H9 (cell line): Measurements from ENCODE around the gene GRIK1. TPM values are rescaled to one million over a fixed set of nuclear protein-coding genes. Genes with fewer than 3 reads are reported as not detected.

ENCODE experiments used
- DNase-seq: peaks from one replicate; pipeline ENCODE4 v3.0.0-alpha.2; 2017
- H2AFZ ChIP-seq: one replicate; pipeline ENCODE4 v1.6.1; 2013; ENCODE audit warnings: mild to moderate bottlenecking, low read length, control low read depth, moderate library complexity
- H2AK5ac ChIP-seq: 2 replicates; pipeline ENCODE4 v1.6.1; 2013; ENCODE audit warnings: low read length, control low read depth, mixed read lengths; ENCODE audit not compliant: insufficient read length
- H2BK120ac ChIP-seq: one replicate; pipeline ENCODE4 v1.6.1; 2013; ENCODE audit warnings: low read depth, mild to moderate bottlenecking, low read length, control low read depth, inconsistent platforms; ENCODE audit not compliant: poor library complexity, severe bottlenecking
- H2BK12ac ChIP-seq: 2 replicates; pipeline ENCODE4 v1.6.1; 2013; ENCODE audit warnings: low read length, control low read depth, mixed read lengths, low read depth; ENCODE audit not compliant: insufficient read length
- H2BK15ac ChIP-seq: 2 replicates; pipeline ENCODE4 v1.6.1; 2013; ENCODE audit warnings: low read depth, low read length, control low read depth
- H2BK20ac ChIP-seq: one replicate; pipeline ENCODE4 v1.6.1; 2013; ENCODE audit warnings: low read depth, mild to moderate bottlenecking, low read length, control low read depth, inconsistent platforms; ENCODE audit not compliant: poor library complexity, severe bottlenecking
- H2BK5ac ChIP-seq: 2 replicates; pipeline ENCODE4 v1.6.1; 2013; ENCODE audit warnings: low read length, control low read depth, mixed read lengths; ENCODE audit not compliant: insufficient read length
- H3K14ac ChIP-seq: 2 replicates; pipeline ENCODE4 v1.6.1; 2013; ENCODE audit warnings: low read length, control low read depth; ENCODE audit not compliant: insufficient read depth
- H3K18ac ChIP-seq: 2 replicates; pipeline ENCODE4 v1.6.1; 2013; ENCODE audit warnings: low read depth, mild to moderate bottlenecking, mixed read lengths, low read length, control low read depth; ENCODE audit not compliant: insufficient read length
- H3K23ac ChIP-seq: 2 replicates; pipeline ENCODE4 v1.6.1; 2013; ENCODE audit warnings: low read length, control low read depth, mixed read lengths, low read depth; ENCODE audit not compliant: insufficient read length
- H3K23me2 ChIP-seq: 2 replicates; pipeline ENCODE4 v1.6.1; 2013; ENCODE audit warnings: low read depth, mild to moderate bottlenecking, mixed read lengths, low read length, control low read depth; ENCODE audit not compliant: insufficient read length, poor library complexity, severe bottlenecking
- H3K27ac ChIP-seq: 2 replicates; pipeline ENCODE4 v1.5.1; 2013; ENCODE audit warnings: low read length, control low read depth, mixed read lengths, low read depth; ENCODE audit not compliant: insufficient read length
- H3K27me3 ChIP-seq: 2 replicates; pipeline ENCODE4 v1.6.1; 2013; ENCODE audit warnings: low read length, control low read depth, inconsistent platforms; ENCODE audit not compliant: insufficient read depth
- H3K4ac ChIP-seq: 2 replicates; pipeline ENCODE4 v1.6.1; 2013; ENCODE audit warnings: low read depth, mild to moderate bottlenecking, control low read depth, inconsistent platforms, low read length, moderate library complexity
- H3K4me1 ChIP-seq: 2 replicates; pipeline ENCODE4 v1.6.1; 2013; ENCODE audit warnings: low read length, control low read depth, inconsistent platforms; ENCODE audit not compliant: insufficient read depth
- H3K4me2 ChIP-seq: 2 replicates; pipeline ENCODE4 v1.6.1; 2013; ENCODE audit warnings: low read length, control low read depth, mixed read lengths; ENCODE audit not compliant: insufficient read length, insufficient read depth
- H3K56ac ChIP-seq: 2 replicates; pipeline ENCODE4 v1.6.1; 2013; ENCODE audit warnings: low read depth, mild to moderate bottlenecking, mixed read lengths, low read length, control low read depth; ENCODE audit not compliant: insufficient read length
- H3K79me1 ChIP-seq: 2 replicates; pipeline ENCODE4 v1.6.1; 2013; ENCODE audit warnings: low read depth, mild to moderate bottlenecking, moderate library complexity, low read length, control low read depth, inconsistent platforms; ENCODE audit not compliant: insufficient read depth, poor library complexity, severe bottlenecking
- H3K79me2 ChIP-seq: 2 replicates; pipeline ENCODE4 v1.6.1; 2013; ENCODE audit warnings: low read length, control low read depth, inconsistent platforms; ENCODE audit not compliant: insufficient read depth
- H3K9ac ChIP-seq: 2 replicates; pipeline ENCODE4 v1.6.1; 2013; ENCODE audit warnings: low read length, control low read depth, mixed read lengths; ENCODE audit not compliant: insufficient read length; ENCODE audit errors: extremely low read depth
- H3K9me3 ChIP-seq: one replicate; pipeline ENCODE4 v1.6.1; 2013; ENCODE audit warnings: low read depth, low read length, inconsistent platforms; ENCODE audit not compliant: control insufficient read depth
- H3T11ph ChIP-seq: one replicate; pipeline ENCODE4 v1.6.1; 2013; ENCODE audit warnings: mild to moderate bottlenecking, low read length, control low read depth, inconsistent platforms
- H4K20me1 ChIP-seq: one replicate; pipeline ENCODE4 v1.6.1; 2013; ENCODE audit not compliant: control insufficient read depth, insufficient read length, insufficient read depth
- H4K5ac ChIP-seq: 2 replicates; pipeline ENCODE4 v1.6.1; 2013; ENCODE audit warnings: low read depth, mild to moderate bottlenecking, mixed read lengths, low read length, control low read depth; ENCODE audit not compliant: insufficient read length
- H4K8ac ChIP-seq: replicated peaks from 2 replicates; pipeline ENCODE4 v1.6.1; 2013; ENCODE audit warnings: low read length, control low read depth, mixed read lengths, low read depth; ENCODE audit not compliant: insufficient read length
- H4K91ac ChIP-seq: 2 replicates; pipeline ENCODE4 v1.6.1; 2013; ENCODE audit warnings: low read depth, mild to moderate bottlenecking, moderate library complexity, mixed read lengths, low read length, control low read depth; ENCODE audit not compliant: insufficient read length
- H3K27ac Mint-ChIP-seq, 3 experiments: 2 replicates in 2 of 3; 3 replicates in 1 of 3; pipeline ENCODE4 v1.8.0; 2020 to 2021; ENCODE audit warnings: mixed read lengths in 3 of 3, mild to moderate bottlenecking in 1 of 3, moderate library complexity in 1 of 3
- H3K27me3 Mint-ChIP-seq: 2 replicates; pipeline ENCODE4 v1.8.0; 2021; ENCODE audit warnings: low read depth, mild to moderate bottlenecking, moderate library complexity, mixed read lengths
- H3K36me3 Mint-ChIP-seq, 3 experiments: 2 replicates in 2 of 3; 3 replicates in 1 of 3; pipeline ENCODE4 v1.8.0; 2020 to 2021; ENCODE audit warnings: low read depth in 3 of 3, mixed read lengths in 3 of 3; ENCODE audit not compliant: insufficient read depth in 1 of 3
- H3K4me1 Mint-ChIP-seq, 2 experiments: 2 replicates each; pipeline ENCODE4 v1.8.0; 2020; ENCODE audit warnings: mixed read lengths in 2 of 2
- H3K4me3 Mint-ChIP-seq, 2 experiments: 2 replicates in 1 of 2; 3 replicates in 1 of 2; pipeline ENCODE4 v1.8.0; 2020 to 2021; ENCODE audit warnings: mild to moderate bottlenecking in 2 of 2, mixed read lengths in 2 of 2, moderate library complexity in 1 of 2
- H3K9me3 Mint-ChIP-seq, 2 experiments: 2 replicates in 1 of 2; 3 replicates in 1 of 2; pipeline ENCODE4 v1.8.0; 2020; ENCODE audit warnings: mild to moderate bottlenecking in 2 of 2, mixed read lengths in 2 of 2, moderate library complexity in 1 of 2
- WGBS: extraction: QIAGEN DNeasy Blood & Tissue Kit; methylation state at CpG from one replicate; pipeline ENCODE4 v1.1.7; 2013; ENCODE audit warnings: missing lambda C conversion rate, low lambda C conversion rate, mixed read lengths; ENCODE audit not compliant: insufficient read length; ENCODE audit errors: extremely low coverage; 5-methylcytosine and 5-hydroxymethylcytosine counted together
- total RNA-seq: library from RNA; stranded (reverse); gene quantifications from 2 replicates; pipeline ENCODE4 v1.2.1, GENCODE V29; 2021
- TF ChIP-seq, protein P1 (sequence below): fragments of 200-600 bp; sonication (generic); conservative IDR thresholded peaks from 3 replicates; pipeline ENCODE4 v1.8.0; 2021; ENCODE audit warnings: antibody characterized with exemption, mild to moderate bottlenecking

The GRIK1 gene
- total RNA-seq, 1 experiment from 2014 or later: not detected

GRCh38 chr21:29529139-29529538 is 410.7 kb downstream of the GRIK1 start:
- Histone ChIP-seq H3K23ac (no peak overlapping the region), H3K4me2 (no peak overlapping the region), H2BK20ac (no peak overlapping the region), H2BK15ac (no peak overlapping the region), H3K79me1 (no peaks in the 10 kb centered on the region), H2BK5ac (no peak overlapping the region), H2BK120ac (no peak overlapping the region), H3K4ac (no peak overlapping the region), H4K8ac (no peak overlapping the region), H3T11ph (no peak overlapping the region), H4K91ac (no peak overlapping the region), H3K9me3 (no peaks in the 10 kb centered on the region), H3K9ac (no peak overlapping the region), H3K79me2 (no peaks in the 10 kb centered on the region), H3K23me2 (no peaks in the 10 kb centered on the region), H2BK12ac (no peak overlapping the region), H3K14ac (no peak overlapping the region), H4K5ac (no peak overlapping the region), H3K27ac (no peak overlapping the region), H4K20me1 (no peaks in the 10 kb centered on the region), H3K56ac (no peak overlapping the region), H2AFZ (no peak overlapping the region), H3K18ac (no peak overlapping the region), H3K27me3 (no peaks in the 10 kb centered on the region), H3K4me1 (no peaks in the 10 kb centered on the region), H2AK5ac (no peak overlapping the region)
- H3K4me1 Mint-ChIP-seq: no peaks in the 10 kb centered on the region
- H3K4me3 Mint-ChIP-seq: no peak overlapping the region
- WGBS: no CpG with 5 or more reads among the region's 4 CpGs
- peaks cover 19 to 27% of the 10 kb centered on the region in 2 experiments for H3K9me3 Mint-ChIP-seq
- no peaks in the 10 kb centered on the region; the same call in 1 of the 2 replicates for H3K27me3 Mint-ChIP-seq
- peaks cover 18 to 21% (median 20%) of the 10 kb centered on the region in 3 experiments; a peak in 6 of 7 replicates for H3K36me3 Mint-ChIP-seq
- no peak overlapping the region for H3K27ac Mint-ChIP-seq
- TF ChIP-seq, protein P1, sequence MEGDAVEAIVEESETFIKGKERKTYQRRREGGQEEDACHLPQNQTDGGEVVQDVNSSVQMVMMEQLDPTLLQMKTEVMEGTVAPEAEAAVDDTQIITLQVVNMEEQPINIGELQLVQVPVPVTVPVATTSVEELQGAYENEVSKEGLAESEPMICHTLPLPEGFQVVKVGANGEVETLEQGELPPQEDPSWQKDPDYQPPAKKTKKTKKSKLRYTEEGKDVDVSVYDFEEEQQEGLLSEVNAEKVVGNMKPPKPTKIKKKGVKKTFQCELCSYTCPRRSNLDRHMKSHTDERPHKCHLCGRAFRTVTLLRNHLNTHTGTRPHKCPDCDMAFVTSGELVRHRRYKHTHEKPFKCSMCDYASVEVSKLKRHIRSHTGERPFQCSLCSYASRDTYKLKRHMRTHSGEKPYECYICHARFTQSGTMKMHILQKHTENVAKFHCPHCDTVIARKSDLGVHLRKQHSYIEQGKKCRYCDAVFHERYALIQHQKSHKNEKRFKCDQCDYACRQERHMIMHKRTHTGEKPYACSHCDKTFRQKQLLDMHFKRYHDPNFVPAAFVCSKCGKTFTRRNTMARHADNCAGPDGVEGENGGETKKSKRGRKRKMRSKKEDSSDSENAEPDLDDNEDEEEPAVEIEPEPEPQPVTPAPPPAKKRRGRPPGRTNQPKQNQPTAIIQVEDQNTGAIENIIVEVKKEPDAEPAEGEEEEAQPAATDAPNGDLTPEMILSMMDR: no peak
- no peak for DNase-seq
